GM12864 (cell line): ENCODE measurements around the gene ATP8B4.

Source experiments
- DNase-seq: peaks from one replicate; pipeline ENCODE4 v3.0.0-alpha.2; 2011; ENCODE audit warnings: low read depth
- H3K4me3 ChIP-seq: 2 replicates; pipeline ENCODE4 v1.5.1; 2011; ENCODE audit warnings: mild to moderate bottlenecking, low read depth, low read length, control low read depth
- CTCF ChIP-seq: IDR thresholded peaks from 2 replicates; pipeline ENCODE4 v1.5.1; 2011; ENCODE audit warnings: low read depth, mild to moderate bottlenecking, moderate library complexity, low read length, control low read depth, inconsistent platforms; ENCODE audit errors: missing control alignments

ATP8B4 gene

GRCh38 chr15:49813625-49814024 is 305.4 kb downstream of the ATP8B4 start:
- H3K4me3 ChIP-seq = no peak overlapping the region
- no peak for TF ChIP-seq CTCF
- DNase-seq = no peak

- H3K4me3 ChIP-seq = no peak overlapping the region
- TF ChIP-seq CTCF = no peak
- DNase-seq = no peak
Observed at GRCh38 chr15:49810720-49811119, 308.3 kb downstream of the ATP8B4 start.

GRCh38 chr15:49809894-49810609 is 309.0 kb downstream of the ATP8B4 start:
- no peak overlapping the region for H3K4me3 ChIP-seq
- TF ChIP-seq CTCF = no peak
- no peak for DNase-seq

- TF ChIP-seq CTCF = no peak
- DNase-seq = no peak
- H3K4me3 ChIP-seq = no peak overlapping the region
Observed at GRCh38 chr15:49808341-49808740, 310.7 kb downstream of the ATP8B4 start.
